Measurements from ENCODE around the gene HAGH.

The HAGH gene

DNA sequence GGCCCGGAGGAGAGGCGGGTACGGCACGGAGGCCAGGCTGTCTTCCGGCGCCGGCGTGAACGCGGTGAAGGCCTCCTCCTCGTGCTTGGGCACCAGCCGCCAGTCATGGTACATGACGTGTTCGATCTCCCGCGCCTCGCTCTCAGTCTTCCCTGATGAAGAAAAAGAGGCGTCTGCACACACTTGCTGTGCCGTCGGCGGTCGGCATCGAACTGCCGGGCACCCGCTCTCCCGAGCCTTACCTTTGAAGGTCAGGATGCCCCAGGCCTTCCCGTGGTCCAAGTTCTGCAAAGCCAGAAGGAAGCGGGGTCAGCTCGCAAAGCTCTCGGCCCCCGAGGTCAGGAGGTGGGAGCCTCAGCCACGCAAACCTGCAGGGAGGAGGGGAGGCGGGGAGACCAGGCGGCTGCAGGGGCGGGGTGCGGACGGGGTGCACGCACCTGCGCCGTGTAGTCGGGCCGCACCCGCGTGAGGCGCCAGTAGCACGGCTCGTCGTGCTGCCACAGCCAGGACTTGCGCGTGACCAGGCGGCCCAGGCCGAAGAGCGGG is 54.2 kb downstream of the HAGH start, which contains the start of gene EME2:
TSS of gene EME2 (plus strand) at position 449 of the 546 bp plus-strand sequence. CDS start 418 bp downstream, outside the sequence.
- no peak for DNase-seq

DNA sequence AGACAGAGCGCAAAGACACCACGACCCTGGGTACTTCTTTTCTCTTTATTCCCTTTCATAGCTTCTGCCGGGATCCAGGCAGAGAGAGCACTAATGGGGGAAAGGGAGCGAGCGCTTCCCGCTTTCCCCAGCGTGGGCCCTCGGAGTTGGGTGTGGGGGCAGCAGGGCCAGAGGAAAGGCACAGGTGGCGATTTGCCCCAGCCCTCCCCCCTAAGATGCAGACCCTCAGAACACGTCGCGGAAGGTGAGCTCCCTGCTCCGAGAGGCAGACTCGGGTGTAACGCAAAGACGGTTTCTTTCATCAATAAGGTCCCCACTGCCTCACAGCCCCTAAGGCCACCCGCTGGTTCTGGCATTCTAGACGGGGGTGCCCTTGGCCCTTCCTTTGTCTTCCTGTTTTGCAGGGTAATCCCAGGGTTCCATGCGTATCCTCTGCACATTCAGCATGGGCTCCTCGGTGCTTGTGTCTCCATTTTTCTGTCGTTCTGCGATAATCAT is 54.7 kb downstream of the HAGH start:
- DNase-seq = no peak

DNA sequence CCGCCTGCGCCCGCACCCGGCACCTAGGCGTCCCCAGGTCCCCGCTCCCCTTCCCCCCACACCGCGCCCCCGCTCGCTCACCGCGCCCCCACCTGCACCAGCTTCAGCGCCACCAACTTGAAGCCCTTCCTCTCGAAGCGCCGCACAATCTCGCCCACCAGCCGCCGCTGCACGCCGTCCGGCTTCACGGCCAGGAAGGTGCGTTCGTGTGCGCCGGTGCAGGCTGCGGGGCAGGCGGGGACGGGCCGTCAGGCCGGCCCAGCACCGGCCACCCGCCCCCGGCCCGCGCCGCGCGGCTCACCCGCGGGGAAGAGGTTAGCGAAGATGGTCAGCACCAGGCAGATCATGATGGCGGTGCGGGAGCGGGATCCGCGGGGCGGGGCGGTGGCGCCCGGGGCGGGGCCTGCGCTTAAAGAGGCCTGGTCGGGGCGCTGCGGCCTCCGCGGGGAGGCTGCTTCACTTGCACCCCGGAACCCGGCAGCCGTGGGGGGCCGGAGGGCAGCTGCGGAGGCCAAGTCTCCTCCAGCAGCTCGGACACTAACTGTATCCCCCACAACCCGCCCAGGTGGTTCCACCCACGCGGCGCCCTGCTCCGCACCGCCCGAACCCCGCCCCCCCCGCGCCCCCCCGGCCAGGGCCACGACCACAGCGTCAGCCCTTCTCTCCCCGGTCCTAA is 55.3 kb downstream of the HAGH start, which contains the start of gene NME3:
TSS of gene NME3 (minus strand) at position 356 of the 676 bp plus-strand sequence. CDS start at position 347, 9 bp downstream.
- peak; percentile 73 for DNase-seq

DNA sequence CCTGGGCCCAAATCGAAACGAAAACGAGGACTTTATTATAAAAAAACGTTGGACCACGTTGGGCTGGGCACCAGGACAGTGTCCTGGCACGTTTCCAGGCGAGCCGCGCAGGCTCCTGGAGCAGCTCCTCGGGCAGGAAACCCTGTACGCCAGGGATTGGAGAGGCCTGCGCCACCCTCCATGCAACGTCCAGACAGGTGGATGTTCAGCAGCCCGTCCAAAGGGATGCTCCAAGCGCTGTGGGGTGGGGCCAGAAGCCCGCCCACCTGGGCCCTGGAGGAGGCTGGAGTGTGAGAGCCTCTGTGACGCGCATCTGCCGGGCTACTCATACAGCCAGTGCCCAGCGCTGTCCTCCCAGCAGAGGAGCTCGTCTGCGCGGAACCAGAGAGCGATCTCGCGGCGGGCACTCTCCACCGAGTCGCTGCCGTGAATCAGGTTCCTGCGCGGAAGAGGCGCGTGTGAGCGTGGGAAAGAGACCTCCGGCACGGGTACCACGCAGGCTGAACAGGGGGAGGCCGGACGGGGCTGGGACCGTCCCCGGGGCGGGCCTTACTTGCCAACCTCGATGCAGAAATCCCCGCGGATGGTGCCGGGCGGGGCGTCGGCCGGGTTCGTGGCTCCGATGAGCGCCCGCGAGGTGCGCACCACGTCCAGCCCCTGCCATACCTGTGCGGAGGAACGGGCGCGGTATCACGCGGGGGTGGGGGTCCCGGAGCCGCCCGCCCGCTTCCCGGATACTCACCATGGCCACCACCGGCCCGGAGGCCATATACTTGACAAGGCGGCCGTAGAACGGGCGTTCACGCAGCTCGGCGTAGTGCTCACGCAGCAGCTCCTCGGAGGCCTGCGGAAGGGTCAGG is 56.1 kb downstream of the HAGH start:
- DNase-seq = peak; percentile 51

DNA sequence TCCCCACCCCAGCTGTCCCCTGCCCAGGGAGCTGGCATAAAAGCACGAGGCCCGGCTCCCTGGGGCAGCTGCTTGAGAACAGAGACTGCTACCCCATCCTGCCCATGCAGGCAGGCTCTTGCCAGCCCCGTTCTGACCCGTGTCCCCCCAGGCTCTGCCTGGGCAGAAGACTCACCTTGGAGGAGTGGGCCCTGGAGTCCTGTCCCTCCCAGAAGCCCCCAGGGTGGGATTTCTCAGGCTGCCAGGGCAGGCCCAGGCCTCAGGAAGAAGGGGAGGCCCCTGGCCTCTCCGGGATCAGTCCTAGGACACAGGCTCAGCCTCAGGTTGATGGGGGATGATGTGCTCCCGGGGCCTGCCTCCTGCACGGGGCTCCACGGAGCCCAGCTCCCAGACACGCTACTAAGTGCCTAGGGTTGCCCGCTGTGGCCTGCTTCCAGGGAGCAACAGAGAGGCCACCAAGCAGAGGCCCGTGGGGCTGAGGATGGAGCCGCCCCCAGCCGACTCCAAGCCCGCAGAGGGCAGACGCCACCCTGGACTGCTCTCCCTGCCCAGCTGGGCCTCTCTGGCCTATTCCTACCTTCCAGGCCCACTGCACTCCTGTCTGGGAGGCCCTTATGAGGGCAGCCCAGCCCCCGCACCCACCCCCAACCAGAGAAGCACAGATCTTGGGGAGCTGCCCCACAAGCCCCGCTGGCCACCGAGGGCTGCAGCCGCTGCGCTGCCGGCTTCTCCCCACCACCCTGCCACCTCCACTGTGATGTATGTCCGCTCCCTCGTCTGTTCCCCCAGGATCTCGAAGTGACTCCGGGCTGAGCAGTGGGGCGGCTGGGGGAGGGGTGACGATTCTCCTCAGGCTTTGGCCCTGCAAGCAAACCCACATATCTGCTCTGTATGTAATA is 57.0 kb downstream of the HAGH start:
- no peak for DNase-seq

DNA sequence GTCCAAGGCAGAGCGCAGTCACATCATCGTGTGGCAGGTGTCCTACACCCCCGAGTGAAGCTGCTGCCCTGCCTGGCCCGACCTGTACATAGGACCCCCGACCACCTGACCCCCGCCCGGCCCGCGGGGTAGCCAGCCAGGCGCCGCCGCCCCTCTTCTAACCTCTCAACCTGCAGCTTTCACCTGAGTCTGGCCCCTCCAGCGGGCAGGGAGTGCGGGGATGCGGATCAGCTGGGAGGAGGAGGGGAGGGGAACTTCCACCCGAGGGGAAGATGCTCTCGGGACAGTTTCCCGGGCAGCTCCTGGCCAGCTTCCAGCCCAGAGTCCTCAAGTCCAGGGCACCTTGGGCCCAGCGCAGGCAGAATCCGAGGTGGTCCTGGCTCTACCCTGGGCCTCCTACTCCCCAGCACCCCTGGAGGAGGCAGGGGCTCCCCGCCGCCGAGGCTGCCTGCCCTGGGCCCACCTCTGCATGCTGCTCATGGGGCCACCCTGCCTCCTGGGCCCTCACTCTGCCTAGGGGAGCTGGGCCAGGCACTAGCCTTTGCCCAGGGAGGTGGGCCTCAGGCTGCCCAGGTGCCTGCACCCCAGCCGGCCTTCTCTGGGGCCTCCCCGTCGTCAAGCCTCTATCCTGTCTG is 57.7 kb downstream of the HAGH start:
- DNase-seq = no peak

DNA sequence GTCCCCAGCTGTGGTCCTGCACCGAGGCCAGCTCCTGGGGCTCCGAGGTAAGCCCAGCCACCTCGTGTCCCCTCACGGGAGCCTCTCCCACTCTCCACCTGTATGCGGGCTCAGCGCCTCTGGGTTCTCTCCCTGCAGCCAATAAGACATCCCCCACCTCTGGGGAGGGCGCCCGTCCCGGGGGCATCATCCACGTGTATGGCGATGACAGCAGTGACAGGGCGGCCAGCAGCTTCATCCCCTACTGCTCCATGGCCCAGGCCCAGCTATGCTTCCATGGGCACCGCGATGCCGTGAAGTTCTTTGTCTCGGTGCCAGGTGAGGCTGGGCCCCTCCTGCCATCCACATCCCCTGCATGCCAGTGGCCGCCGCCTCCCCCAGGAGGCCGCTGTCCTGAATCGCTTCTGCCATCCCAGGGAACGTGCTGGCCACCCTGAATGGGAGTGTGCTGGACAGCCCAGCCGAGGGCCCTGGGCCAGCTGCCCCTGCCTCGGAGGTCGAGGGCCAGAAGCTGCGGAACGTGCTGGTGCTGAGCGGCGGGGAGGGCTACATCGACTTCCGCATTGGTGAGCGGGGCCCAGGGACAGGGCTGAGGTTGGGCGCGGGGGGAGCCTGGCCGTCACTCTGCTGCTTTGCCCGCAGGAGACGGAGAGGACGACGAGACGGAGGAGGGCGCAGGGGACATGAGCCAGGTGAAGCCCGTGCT is 58.4 kb downstream of the HAGH start:
- no peak for DNase-seq

DNA sequence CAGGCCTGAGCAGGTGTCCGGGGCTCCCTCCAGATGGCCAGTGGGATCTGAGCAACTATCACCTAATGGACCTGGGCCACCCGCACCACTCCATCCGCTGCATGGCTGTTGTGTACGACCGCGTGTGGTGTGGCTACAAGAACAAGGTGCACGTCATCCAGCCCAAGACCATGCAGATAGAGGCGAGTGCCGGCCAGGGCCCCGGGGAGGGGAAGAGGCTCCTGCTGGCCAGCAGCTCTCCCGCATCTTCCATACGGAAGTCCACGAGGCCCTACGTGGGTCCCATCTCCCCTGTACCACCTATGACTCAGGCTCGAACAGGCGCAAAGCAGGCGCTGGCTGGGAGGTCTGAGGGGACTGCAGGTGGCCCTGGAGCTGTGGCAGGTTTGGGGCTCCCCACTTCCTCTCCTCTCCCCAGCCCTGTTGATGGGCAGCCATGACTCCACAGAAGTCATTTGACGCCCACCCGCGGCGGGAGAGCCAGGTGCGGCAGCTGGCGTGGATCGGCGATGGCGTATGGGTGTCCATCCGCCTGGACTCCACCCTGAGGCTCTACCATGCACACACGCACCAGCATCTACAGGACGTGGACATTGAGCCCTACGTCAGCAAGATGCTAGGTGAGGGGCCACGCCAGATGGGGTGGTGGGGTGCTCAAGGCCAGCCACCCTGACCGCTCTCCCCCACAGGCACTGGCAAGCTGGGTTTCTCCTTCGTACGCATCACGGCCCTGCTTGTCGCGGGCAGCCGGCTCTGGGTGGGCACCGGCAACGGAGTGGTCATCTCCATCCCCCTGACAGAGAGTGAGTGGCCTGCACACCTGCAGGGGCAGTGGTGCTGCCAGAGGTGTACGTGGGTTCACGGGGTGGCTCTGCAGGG is 59.3 kb downstream of the HAGH start:
- no peak for DNase-seq

DNA sequence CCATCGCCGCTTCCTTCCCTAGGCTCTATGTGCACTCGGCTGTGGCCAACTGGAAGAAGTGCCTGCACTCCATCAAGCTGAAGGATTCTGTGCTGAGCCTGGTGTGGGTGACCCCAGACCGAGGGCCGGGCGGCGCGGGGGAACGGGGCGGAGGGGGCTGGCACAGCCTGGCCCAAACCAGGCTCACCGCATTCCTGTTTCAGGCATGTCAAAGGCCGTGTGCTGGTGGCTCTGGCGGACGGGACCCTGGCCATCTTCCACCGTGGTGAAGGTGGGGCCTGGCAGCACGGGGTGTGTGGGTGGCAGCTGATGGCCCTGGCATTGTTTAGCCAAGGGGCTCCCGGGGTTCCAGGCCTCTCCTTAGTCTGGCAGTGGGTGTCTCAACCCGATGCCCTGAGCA is 59.9 kb downstream of the HAGH start:
- no peak for DNase-seq

DNA sequence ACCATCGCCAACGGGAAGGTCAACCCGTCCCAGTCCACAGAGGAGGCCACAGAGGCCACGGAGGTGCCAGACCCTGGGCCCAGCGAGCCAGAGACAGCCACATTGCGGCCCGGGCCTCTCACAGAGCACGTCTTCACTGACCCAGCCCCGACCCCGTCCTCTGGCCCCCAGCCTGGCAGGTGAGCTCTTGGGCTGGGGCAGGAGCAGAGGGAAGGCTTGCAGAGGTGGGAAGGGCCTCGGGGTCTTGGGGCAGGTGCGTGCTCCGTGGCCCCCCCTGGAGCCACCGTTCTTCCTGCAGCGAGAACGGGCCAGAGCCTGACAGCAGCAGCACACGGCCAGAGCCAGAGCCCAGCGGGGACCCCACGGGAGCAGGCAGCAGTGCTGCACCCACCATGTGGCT is 60.4 kb downstream of the HAGH start:
- DNase-seq = no peak

DNA sequence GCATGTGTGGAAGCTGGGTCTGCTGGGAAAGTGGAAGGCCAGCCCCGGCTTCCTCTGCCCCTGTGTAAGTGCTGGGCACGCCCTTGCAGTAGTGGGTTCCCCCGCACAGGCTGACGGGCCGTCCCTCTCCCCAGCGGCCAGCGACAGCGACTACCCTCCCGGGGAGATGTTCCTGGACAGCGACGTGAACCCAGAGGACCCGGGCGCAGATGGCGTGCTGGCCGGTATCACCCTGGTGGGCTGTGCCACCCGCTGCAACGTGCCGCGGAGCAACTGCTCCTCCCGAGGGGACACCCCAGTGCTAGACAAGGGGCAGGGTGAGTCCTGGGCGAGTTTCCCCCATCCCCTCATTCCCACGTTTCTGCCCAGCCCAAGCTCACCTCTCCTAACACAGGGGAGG is 60.8 kb downstream of the HAGH start:
- DNase-seq = no peak

DNA sequence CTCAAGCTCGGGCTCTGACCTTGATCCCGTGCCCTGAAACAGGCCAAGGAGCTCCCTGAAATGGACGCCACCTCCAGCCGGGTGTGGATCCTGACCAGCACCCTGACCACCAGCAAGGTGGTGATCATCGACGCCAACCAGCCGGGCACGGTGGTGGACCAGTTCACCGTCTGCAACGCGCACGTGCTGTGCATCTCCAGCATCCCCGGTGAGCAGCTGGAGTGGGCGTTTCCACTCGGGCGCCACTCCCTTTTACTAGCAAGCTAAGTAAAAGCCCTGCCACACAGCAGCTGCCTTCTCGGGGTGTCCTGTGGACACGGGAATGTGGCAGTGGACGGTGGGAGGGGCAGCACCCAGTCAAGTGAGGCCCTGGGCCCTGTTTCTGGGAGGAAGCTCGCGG is 61.7 kb downstream of the HAGH start:
- no peak for DNase-seq

DNA sequence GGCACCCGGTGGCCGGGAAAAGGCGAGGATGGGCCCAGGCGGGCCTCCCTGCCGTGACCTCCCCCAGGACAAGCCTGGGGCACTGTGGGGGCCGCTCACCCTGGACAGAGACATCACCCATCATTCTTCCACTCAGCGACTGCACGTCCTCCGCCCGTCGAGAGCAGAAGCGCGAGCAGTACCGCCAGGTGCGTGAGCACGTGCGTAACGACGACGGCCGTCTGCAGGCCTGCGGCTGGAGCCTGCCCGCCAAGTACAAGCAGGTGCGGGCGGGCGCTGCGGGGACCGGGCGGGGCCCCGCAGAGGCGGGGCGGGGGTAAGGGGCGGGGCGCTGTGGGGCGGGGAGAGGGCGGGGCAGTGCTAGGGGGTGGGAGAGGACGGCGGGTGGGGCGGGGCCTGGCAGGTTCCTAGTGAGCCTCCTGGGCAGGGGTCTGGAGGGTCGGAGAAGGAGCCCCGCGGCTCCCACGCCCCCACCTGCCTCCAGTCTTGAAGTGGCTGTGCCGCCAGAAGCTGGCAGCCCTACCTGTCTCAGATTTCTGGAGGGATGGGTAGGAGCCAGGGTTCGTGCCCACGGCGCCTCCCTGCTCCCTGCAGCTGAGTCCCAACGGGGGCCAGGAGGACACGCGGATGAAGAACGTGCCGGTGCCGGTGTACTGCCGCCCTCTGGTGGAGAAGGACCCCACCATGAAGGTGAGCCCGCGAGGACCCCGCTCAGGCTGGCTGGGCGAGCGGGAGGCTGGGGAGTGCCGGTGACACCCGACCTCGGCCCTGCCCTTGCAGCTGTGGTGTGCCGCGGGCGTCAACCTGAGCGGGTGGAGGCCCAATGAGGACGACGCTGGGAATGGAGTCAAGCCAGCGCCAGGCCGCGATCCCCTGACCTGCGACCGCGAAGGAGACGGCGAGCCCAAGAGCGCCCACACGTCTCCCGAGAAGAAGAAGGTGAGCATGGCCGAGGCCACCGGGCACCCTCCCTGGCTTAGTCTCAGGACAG is 62.8 kb downstream of the HAGH start:
- no peak for DNase-seq

DNA sequence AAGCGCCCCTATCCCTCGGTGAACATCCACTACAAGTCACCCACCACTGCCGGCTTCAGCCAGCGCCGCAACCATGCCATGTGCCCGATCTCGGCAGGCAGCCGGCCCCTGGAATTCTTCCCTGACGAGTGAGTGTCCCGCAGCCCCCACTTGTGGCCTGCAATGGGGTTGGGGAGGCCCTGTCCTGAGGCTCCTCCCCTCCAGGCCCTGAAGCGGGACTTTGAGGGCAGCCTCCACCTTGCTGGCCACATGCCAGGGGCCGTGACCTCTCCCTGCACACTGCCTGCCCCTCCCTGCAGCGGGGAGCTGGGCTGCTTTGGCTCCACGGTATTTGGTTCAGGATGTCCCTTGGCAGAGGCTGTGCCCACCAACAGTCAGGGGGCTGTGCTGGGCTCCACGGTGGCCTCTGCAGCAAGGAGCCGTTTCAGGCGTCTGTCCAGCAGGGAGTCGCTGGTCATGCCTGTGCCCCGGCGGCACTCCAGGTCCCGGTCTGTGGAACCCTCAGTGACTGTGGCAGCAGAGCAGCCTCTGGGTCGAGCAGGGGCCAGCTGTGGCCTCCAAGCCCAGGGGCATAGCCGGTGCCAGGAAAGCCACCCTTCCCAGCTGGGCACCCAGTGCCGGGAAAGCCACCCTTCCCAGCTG is 63.6 kb downstream of the HAGH start:
- DNase-seq = no peak

DNA sequence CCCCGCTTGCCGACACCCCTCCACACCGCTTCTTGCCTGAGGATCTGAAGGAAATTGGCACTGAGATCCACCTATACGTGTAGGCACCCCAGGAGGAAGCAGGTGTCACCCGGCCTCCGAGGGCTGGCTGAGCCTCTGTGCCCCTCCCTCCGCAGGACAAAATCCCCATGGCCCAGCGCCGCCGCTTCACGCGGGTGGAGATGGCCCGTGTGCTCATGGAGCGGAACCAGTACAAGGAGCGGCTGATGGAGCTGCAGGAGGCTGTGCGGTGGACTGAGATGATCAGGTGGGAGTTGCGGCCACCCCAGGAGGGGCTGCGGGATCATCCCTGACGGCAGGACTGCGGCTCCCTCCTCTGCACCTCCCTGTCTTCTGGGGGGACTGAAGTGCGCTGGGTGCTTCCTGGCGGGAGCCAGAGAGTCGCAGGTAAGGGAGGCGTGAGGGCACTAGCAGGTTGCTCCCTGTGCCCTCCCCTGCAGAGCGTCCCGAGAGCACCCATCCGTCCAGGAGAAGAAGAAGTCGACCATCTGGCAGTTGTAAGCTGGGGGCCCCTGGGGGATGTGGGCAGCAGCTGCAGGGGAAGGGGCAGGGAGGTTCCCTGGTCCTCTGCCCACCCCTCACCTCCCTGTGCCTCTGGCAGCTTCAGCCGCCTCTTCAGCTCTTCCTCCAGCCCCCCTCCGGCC is 64.3 kb downstream of the HAGH start:
- DNase-seq = no peak

DNA sequence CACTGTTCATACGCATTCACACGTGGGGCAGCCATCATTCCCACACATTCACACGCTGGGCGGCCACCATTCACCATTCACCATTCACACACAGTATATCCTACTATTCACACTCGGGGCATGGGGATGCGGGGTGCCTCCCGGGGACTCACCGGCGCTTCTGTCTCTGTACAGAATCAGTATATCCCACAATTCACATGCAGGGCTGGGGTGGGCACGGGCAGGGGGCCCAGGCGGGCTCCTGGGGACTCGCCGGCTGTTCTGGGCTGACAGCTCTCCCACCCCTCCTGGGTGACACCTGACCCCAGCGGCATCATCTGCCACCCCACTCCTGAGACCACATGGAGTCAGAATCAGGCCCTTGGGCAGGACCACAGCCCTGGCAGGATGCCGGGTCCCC is 64.9 kb downstream of the HAGH start:
- no peak for DNase-seq

DNA sequence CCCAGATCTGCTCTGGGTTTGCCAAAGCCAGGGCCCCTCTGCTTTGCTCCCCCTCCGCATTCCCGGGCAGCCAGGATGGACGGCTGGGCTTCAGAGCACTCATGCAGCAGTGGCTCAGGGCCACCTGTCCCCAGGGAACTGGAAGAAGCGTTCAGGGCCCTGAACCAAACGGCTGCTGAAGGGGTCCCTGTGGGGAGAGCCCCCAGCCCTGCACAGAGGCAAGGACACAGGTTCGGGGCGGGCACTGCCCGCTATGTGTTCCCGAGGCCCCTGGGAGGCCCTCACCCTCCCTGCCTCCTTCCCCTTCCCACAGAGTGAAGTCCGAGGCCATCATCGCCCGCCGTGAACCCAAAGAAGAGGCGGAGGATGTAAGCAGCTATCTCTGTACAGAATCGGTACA is 65.7 kb downstream of the HAGH start:
- no peak for DNase-seq

DNA sequence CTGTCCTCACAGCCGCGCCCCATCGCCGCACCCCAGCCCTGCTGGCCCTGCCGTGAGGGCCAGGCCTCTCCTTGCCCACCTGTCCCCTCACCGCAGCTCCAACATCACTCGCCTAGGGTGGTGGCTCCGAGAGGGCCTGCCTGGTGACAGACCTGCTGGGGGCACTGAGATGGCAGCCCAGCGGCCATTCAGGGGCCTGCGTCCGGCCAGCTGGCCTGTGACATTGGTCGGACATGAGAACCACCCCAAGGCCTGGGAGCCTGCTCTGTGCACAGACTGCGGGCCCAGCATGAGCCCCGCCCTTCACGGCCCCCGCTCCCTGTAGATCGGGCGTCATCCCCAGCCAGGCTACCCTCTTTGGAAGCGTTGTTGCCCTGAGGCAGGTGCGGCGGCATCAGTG is 67.1 kb downstream of the HAGH start:
- DNase-seq = no peak
